Activated T-helper 1 cell treated with anti-CD3 and anti-CD28 coated beads, Interleukin-12 subunit alpha, Interleukin-12 subunit beta, Interleukin-2, Interleukin-4 antibody, amounts not matched to agents 30 ng/mL and 10 ng/mL and 1 ng/mL, durations not matched to agents 14 hours and 24 hours and 36 hours (primary cell): ENCODE data around the gene CAPZA3. TPM values are rescaled to one million over a fixed set of nuclear protein-coding genes. Genes with fewer than 3 reads are reported as not detected.
"Not testable (repeated sequence)": the region's sequence is repeated elsewhere in the genome, so short reads cannot be mapped to it uniquely, and the experiment has no call there.

ENCODE experiments used
- DNase-seq: peaks from one replicate; pipeline ENCODE4 v3.0.0; 2021; ENCODE audit warnings: low spot score
- H3K27ac Mint-ChIP-seq: one replicate; pipeline ENCODE4 v1.8.0; 2021; ENCODE audit warnings: mild to moderate bottlenecking, mixed read lengths
- H3K27me3 Mint-ChIP-seq: one replicate; pipeline ENCODE4 v1.8.0; 2022; ENCODE audit warnings: mild to moderate bottlenecking, moderate library complexity, mixed read lengths; ENCODE audit not compliant: insufficient read depth
- H3K36me3 Mint-ChIP-seq: one replicate; pipeline ENCODE4 v1.8.0; 2021; ENCODE audit warnings: low read depth, mixed read lengths
- H3K4me1 Mint-ChIP-seq: one replicate; pipeline ENCODE4 v1.8.0; 2021; ENCODE audit warnings: low read depth, mixed read lengths
- H3K4me3 Mint-ChIP-seq: one replicate; pipeline ENCODE4 v1.8.0; 2021; ENCODE audit warnings: mild to moderate bottlenecking, moderate library complexity, mixed read lengths
- H3K9me3 Mint-ChIP-seq: one replicate; pipeline ENCODE4 v1.8.0; 2021; ENCODE audit warnings: mixed read lengths
- intact Hi-C: fragments of 100-400 bp; cut with micrococcal nuclease; formaldehyde crosslinking; loops from one replicate; pipeline ENCODE4 v1.15.1; 2024
- total RNA-seq: library from RNA; stranded (reverse); gene quantifications from 2 replicates; pipeline ENCODE4 v1.2.3, GENCODE V29; 2022

The CAPZA3 gene
- total RNA-seq, 1 donor from 2014 or later, result not detected

DNA sequence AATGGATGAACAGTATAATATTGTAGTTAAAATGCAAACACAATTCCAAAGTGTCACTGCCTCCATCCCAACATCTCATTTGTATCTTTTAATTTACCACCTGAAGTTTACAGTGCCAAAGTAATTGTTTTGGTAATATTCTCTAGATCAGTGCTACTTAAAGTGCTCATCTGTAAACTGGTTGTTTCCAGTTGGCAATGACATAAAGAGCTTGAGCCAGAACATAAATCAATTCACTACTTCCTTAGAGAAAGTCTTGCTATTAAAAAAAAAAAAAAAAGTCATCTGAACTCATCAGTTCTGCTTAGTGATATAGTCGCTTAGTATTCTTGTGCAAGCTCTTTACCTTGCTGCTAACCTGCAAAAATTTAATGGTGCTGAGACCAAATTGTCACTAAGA is 16.5 kb upstream of the CAPZA3 start:
- Mint-ChIP-seq H3K27ac (no peak overlapping the region), H3K9me3 (no peaks in the 10 kb centered on the region), H3K4me3 (no peak overlapping the region), H3K36me3 (no peaks in the 10 kb centered on the region), H3K4me1 (no peaks in the 10 kb centered on the region), H3K27me3 (no peaks in the 10 kb centered on the region)
- intact Hi-C loops, result no loop called here
- no peak for DNase-seq

- no peak overlapping the region for H3K27ac Mint-ChIP-seq
- no peaks in the 10 kb centered on the region for H3K4me1 Mint-ChIP-seq
- intact Hi-C loops, result no loop called here
- no peak overlapping the region for H3K4me3 Mint-ChIP-seq
- no peaks in the 10 kb centered on the region for H3K27me3 Mint-ChIP-seq
- no peak for DNase-seq
- no peaks in the 10 kb centered on the region for H3K36me3 Mint-ChIP-seq
- H3K9me3 Mint-ChIP-seq, result no peaks in the 10 kb centered on the region
Observed at GRCh38 chr12:18723752-18724151, 14.2 kb upstream of the CAPZA3 start.

DNA sequence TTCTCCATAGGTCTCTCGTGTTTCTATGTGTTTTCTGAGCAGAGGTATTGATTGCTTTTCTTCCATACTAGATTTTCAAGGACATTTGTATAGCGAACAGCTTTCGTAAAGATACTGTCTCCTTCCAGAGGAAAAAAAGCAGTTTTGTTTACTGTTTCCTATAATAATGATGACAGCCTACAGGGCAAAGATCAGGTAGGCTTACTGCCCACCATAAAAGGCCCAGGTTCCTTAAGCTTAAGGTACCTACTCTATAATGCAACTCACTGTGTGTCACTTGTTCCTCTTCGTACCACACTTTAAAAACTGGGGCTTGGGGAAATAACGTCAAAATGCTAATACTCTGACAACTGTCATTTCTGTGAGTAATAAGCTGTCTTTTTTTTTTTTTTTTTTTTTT is 6.8 kb upstream of the CAPZA3 start:
- Mint-ChIP-seq H3K27ac (no peak overlapping the region), H3K27me3 (no peaks in the 10 kb centered on the region), H3K4me3 (no peak overlapping the region), H3K4me1 (no peaks in the 10 kb centered on the region), H3K9me3 (peaks cover 10% of the 10 kb centered on the region), H3K36me3 (no peaks in the 10 kb centered on the region)
- intact Hi-C loops, result no loop called here
- no peak for DNase-seq

- Mint-ChIP-seq H3K36me3 (no peaks in the 10 kb centered on the region), H3K9me3 (no peaks in the 10 kb centered on the region), H3K27ac (no peak overlapping the region), H3K27me3 (no peaks in the 10 kb centered on the region), H3K4me3 (no peak overlapping the region), H3K4me1 (no peaks in the 10 kb centered on the region)
- intact Hi-C loops, result no loop called here
- no peak for DNase-seq
Observed at GRCh38 chr12:18747895-18748294, 10.0 kb downstream of the CAPZA3 start.

- H3K9me3 Mint-ChIP-seq, result no peaks in the 10 kb centered on the region
- intact Hi-C loops, result no loop called here
Observed at GRCh38 chr12:18749386-18749957, 11.6 kb downstream of the CAPZA3 start.

GRCh38 chr12:18750085-18750484 is 12.2 kb downstream of the CAPZA3 start:
- Mint-ChIP-seq H3K4me3 (no peak overlapping the region), H3K4me1 (no peaks in the 10 kb centered on the region), H3K9me3 (no peaks in the 10 kb centered on the region), H3K27me3 (no peaks in the 10 kb centered on the region), H3K27ac (no peak overlapping the region), H3K36me3 (no peaks in the 10 kb centered on the region)
- DNase-seq, result no peak
- intact Hi-C loops, result no loop called here

More at GRCh38 chr12:18749386-18749957, 11.6 kb downstream of the CAPZA3 start:
- H3K36me3 Mint-ChIP-seq, result no peaks in the 10 kb centered on the region
- no peak overlapping the region for H3K4me3 Mint-ChIP-seq
- DNase-seq, result no peak
- H3K4me1 Mint-ChIP-seq, result no peaks in the 10 kb centered on the region
- H3K27me3 Mint-ChIP-seq, result no peaks in the 10 kb centered on the region
- no peak overlapping the region for H3K27ac Mint-ChIP-seq

- DNase-seq, result no peak
- H3K27ac Mint-ChIP-seq, result no peak overlapping the region
- H3K27me3 Mint-ChIP-seq, result no peaks in the 10 kb centered on the region
- H3K4me1 Mint-ChIP-seq, result no peaks in the 10 kb centered on the region
- H3K36me3 Mint-ChIP-seq, result no peaks in the 10 kb centered on the region
- H3K4me3 Mint-ChIP-seq, result no peak overlapping the region
- intact Hi-C loops, result no loop called here
- H3K9me3 Mint-ChIP-seq, result no peaks in the 10 kb centered on the region
Observed at GRCh38 chr12:18751866-18752265, 13.9 kb downstream of the CAPZA3 start.

GRCh38 chr12:18752280-18752920 is 14.5 kb downstream of the CAPZA3 start:
- H3K27ac Mint-ChIP-seq, result no peak overlapping the region
- H3K4me1 Mint-ChIP-seq, result no peaks in the 10 kb centered on the region
- no peak overlapping the region for H3K4me3 Mint-ChIP-seq
- H3K9me3 Mint-ChIP-seq, result no peaks in the 10 kb centered on the region
- no peak for DNase-seq
- H3K36me3 Mint-ChIP-seq, result no peaks in the 10 kb centered on the region
- intact Hi-C loops, result no loop called here
- no peaks in the 10 kb centered on the region for H3K27me3 Mint-ChIP-seq

- DNase-seq, result no peak
- H3K4me3 Mint-ChIP-seq, result no peak overlapping the region
- no peaks in the 10 kb centered on the region for H3K4me1 Mint-ChIP-seq
- H3K36me3 Mint-ChIP-seq, result no peaks in the 10 kb centered on the region
- no peak overlapping the region for H3K27ac Mint-ChIP-seq
- no peaks in the 10 kb centered on the region for H3K27me3 Mint-ChIP-seq
- intact Hi-C loops, result no loop called here
- H3K9me3 Mint-ChIP-seq, result no peaks in the 10 kb centered on the region
Observed at GRCh38 chr12:18752947-18753346, 15.0 kb downstream of the CAPZA3 start.

- Mint-ChIP-seq H3K36me3 (no peaks in the 10 kb centered on the region), H3K4me3 (no peak overlapping the region), H3K27ac (no peak overlapping the region), H3K27me3 (no peaks in the 10 kb centered on the region), H3K9me3 (no peaks in the 10 kb centered on the region), H3K4me1 (no peaks in the 10 kb centered on the region)
- DNase-seq, result no peak
- intact Hi-C loops, result no loop called here
Observed at GRCh38 chr12:18753481-18754123, 15.7 kb downstream of the CAPZA3 start.

GRCh38 chr12:18754124-18754707 is 16.3 kb downstream of the CAPZA3 start:
- no peak overlapping the region for H3K27ac Mint-ChIP-seq
- H3K9me3 Mint-ChIP-seq, result no peaks in the 10 kb centered on the region
- no peak for DNase-seq
- intact Hi-C loops, result no loop called here
- no peaks in the 10 kb centered on the region for H3K36me3 Mint-ChIP-seq
- no peaks in the 10 kb centered on the region for H3K27me3 Mint-ChIP-seq
- H3K4me3 Mint-ChIP-seq, result no peak overlapping the region
- no peaks in the 10 kb centered on the region for H3K4me1 Mint-ChIP-seq

- no peak overlapping the region for H3K4me3 Mint-ChIP-seq
- H3K27ac Mint-ChIP-seq, result no peak overlapping the region
- DNase-seq, result no peak
- H3K36me3 Mint-ChIP-seq, result no peaks in the 10 kb centered on the region
- H3K4me1 Mint-ChIP-seq, result no peaks in the 10 kb centered on the region
- H3K27me3 Mint-ChIP-seq, result no peaks in the 10 kb centered on the region
- H3K9me3 Mint-ChIP-seq, result no peaks in the 10 kb centered on the region
- intact Hi-C loops, result no loop called here
Observed at GRCh38 chr12:18755341-18755740, 17.4 kb downstream of the CAPZA3 start.

DNA sequence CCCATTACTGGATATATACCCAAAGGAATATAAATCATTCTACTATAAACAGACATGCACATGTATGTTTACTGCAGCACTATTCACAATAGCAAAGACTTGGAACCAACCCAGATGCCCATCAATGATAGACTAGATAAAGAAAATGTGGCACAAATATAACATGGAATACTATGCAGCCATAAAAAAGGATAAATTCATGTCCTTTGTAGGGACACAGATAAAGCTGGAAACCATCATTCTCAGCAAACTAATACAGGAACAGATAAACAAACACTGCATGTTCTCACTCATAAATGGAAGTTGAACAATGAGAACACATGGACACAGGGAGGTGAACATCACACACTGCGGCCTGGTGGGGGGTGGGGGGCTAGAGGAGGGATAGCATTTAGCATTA is 28.6 kb downstream of the CAPZA3 start:
- peaks cover 17% of the 10 kb centered on the region for H3K9me3 Mint-ChIP-seq
- DNase-seq, H3K27me3 Mint-ChIP-seq, H3K27ac Mint-ChIP-seq, H3K36me3 Mint-ChIP-seq, H3K4me3 Mint-ChIP-seq, intact Hi-C loops, H3K4me1 Mint-ChIP-seq: not testable (repeated sequence)
